Upper lobe of right lung (tissue), 1 donor: Measurements from ENCODE around the gene CHST15. TPM values are rescaled to one million over a fixed set of nuclear protein-coding genes. Genes with fewer than 3 reads are reported as not detected.

Experiments used
- ATAC-seq: fragments of 200-7000 bp; cut with Tn5 transposase; one replicate; pipeline ENCODE4 v1.9.1; 2020; ENCODE audit warnings: mild to moderate bottlenecking, moderate library complexity
- DNase-seq: peaks from one replicate; pipeline ENCODE4 v3.0.0-alpha.2; 2020
- H3K27ac ChIP-seq: fragments of 200-600 bp; one replicate; pipeline ENCODE4 v1.8.0; 2022
- H3K27me3 ChIP-seq: fragments of 200-600 bp; one replicate; pipeline ENCODE4 v1.8.0; 2022; ENCODE audit warnings: mild to moderate bottlenecking
- H3K36me3 ChIP-seq: fragments of 200-600 bp; one replicate; pipeline ENCODE4 v1.8.0; 2022
- H3K4me1 ChIP-seq: fragments of 200-600 bp; one replicate; pipeline ENCODE4 v1.8.0; 2022
- H3K4me3 ChIP-seq: fragments of 200-600 bp; one replicate; pipeline ENCODE4 v1.8.0; 2022; ENCODE audit warnings: mild to moderate bottlenecking
- H3K9me3 ChIP-seq: fragments of 200-600 bp; one replicate; pipeline ENCODE4 v1.8.0; 2022
- intact Hi-C: fragments of 100-400 bp; cut with DNase I; formaldehyde crosslinking; loops from one replicate; pipeline ENCODE4 v1.11.0; 2022
- total RNA-seq: library from RNA; stranded (reverse); fragmentation: NEBNext Ultra II Directional; extraction: Animal tissue kit (Norgen Biotek cat#: 25700); gene quantifications from one replicate; pipeline ENCODE4 v1.2.1, GENCODE V29; 2021
- TF ChIP-seq, protein P1 (sequence below): fragments of 200-600 bp; IDR thresholded peaks from one replicate; pipeline ENCODE4 v1.8.0; 2022; ENCODE audit warnings: antibody characterized with exemption
- donor health status: DM: no; HTN: yes; CAD: no; lungs with severe emphysema.

The CHST15 gene
- total RNA-seq, 1 donor from 2014 or later = 49.2 TPM

DNA sequence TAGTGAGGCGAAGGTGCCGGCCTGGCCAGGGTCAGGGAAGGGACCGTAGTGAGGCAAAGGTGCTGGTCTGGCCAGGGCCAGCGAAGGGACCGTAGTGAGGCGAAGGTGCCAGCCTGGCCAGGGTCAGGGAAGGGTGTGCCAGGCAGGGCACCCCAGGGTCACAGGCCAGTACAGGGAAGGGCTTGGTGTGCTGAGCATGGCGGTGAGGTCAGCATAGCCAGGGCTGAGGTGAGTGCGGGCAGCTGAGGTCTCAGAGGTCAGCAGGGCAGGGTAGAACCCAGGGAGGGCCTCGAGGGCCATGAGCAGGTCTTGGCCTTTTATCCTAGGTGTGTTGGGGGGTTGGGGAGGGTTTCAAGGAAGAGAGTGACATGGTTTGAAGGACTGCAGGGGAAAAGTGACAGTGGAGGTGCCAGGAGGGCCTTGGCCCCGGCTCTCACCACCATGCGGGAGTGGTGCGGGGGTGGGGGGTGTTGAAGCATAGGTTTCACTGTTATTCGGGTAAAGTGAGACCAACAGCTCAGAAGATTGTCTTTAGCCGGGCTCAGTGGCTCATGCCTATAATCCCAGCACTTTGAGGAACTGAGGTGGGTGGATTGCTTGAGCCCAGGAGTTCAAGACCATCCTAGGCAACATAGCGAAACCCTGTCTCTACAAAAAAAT lies 93.3 kb downstream of the CHST15 start:
- Histone ChIP-seq H3K36me3 (no peaks in the 10 kb centered on the region), H3K4me3 (no peak overlapping the region), H3K9me3 (no peaks in the 10 kb centered on the region), H3K27me3 (no peaks in the 10 kb centered on the region), H3K4me1 (peaks cover 19% of the 10 kb centered on the region), H3K27ac (no peak overlapping the region)
- ATAC-seq = no peak
- intact Hi-C loops = no loop called here
- TF ChIP-seq, protein P1, sequence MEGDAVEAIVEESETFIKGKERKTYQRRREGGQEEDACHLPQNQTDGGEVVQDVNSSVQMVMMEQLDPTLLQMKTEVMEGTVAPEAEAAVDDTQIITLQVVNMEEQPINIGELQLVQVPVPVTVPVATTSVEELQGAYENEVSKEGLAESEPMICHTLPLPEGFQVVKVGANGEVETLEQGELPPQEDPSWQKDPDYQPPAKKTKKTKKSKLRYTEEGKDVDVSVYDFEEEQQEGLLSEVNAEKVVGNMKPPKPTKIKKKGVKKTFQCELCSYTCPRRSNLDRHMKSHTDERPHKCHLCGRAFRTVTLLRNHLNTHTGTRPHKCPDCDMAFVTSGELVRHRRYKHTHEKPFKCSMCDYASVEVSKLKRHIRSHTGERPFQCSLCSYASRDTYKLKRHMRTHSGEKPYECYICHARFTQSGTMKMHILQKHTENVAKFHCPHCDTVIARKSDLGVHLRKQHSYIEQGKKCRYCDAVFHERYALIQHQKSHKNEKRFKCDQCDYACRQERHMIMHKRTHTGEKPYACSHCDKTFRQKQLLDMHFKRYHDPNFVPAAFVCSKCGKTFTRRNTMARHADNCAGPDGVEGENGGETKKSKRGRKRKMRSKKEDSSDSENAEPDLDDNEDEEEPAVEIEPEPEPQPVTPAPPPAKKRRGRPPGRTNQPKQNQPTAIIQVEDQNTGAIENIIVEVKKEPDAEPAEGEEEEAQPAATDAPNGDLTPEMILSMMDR = no peak
- peak; percentile 48 for DNase-seq

- Histone ChIP-seq H3K27me3 (peaks cover under 1% of the 10 kb centered on the region), H3K9me3 (no peaks in the 10 kb centered on the region), H3K36me3 (no peaks in the 10 kb centered on the region), H3K27ac (no peak overlapping the region), H3K4me1 (peaks cover 28% of the 10 kb centered on the region), H3K4me3 (no peak overlapping the region)
- TF ChIP-seq, protein P1 = no peak
- ATAC-seq (no peak), DNase-seq (no peak)
- intact Hi-C loops = no loop called here
These were observed 94.1 kb downstream of the CHST15 start for GRCh38 chr10:123999261-123999660.

- Histone ChIP-seq H3K4me1 (peaks cover 28% of the 10 kb centered on the region), H3K4me3 (no peak overlapping the region), H3K27me3 (peaks cover 9% of the 10 kb centered on the region), H3K9me3 (no peaks in the 10 kb centered on the region), H3K36me3 (no peaks in the 10 kb centered on the region), H3K27ac (peak overlapping the region; percentile 17)
- peak; percentile 40 for DNase-seq
- no peak for ATAC-seq
- TF ChIP-seq, protein P1 = no peak
- intact Hi-C loops = no loop called here
These were observed 94.9 kb downstream of the CHST15 start for GRCh38 chr10:123998197-123999141.

- intact Hi-C loops = no loop called here
- peaks cover 16% of the 10 kb centered on the region for H3K27me3 ChIP-seq
- peak; percentile 70 for DNase-seq
- TF ChIP-seq, protein P1 = no peak
- H3K4me1 ChIP-seq = peaks cover 28% of the 10 kb centered on the region
- H3K9me3 ChIP-seq = no peaks in the 10 kb centered on the region
- peak overlapping the region; percentile 24 for H3K27ac ChIP-seq
- H3K36me3 ChIP-seq = no peaks in the 10 kb centered on the region
- peak; percentile 70 for ATAC-seq
- no peak overlapping the region for H3K4me3 ChIP-seq
These were observed 95.8 kb downstream of the CHST15 start for GRCh38 chr10:123997486-123998196.

GRCh38 chr10:123997013-123997412 lies 96.4 kb downstream of the CHST15 start:
- intact Hi-C loops = no loop called here
- DNase-seq (peak; percentile 33), ATAC-seq (no peak)
- peaks cover 28% of the 10 kb centered on the region for H3K4me1 ChIP-seq
- H3K27ac ChIP-seq = peak overlapping the region; percentile 24
- H3K9me3 ChIP-seq = no peaks in the 10 kb centered on the region
- no peaks in the 10 kb centered on the region for H3K36me3 ChIP-seq
- TF ChIP-seq, protein P1 = no peak
- no peak overlapping the region for H3K4me3 ChIP-seq
- peaks cover 22% of the 10 kb centered on the region for H3K27me3 ChIP-seq
